Peyer's patch (tissue), 4 donors: ENCODE data around the gene HSBP1L1.

Experiments
- POLR2A ChIP-seq, 2 donors: fragments of 450-650 bp; IDR thresholded peaks; one replicate each; pipeline ENCODE4 v1.5.1; 2017; ENCODE audit warnings: antibody characterized with exemption in 2 of 2, mild to moderate bottlenecking in 2 of 2, moderate library complexity in 2 of 2
- TF ChIP-seq, protein P1 (sequence below), 6 experiments: fragments of 450-650 bp in 4 of 6; fragments of 200-600 bp in 2 of 6; sonication (generic) in 1 of 6; IDR thresholded peaks; one replicate each; pipeline ENCODE4 v1.5.1; 2017 to 2019; ENCODE audit warnings: antibody characterized with exemption in 6 of 6, mild to moderate bottlenecking in 3 of 6, moderate library complexity in 1 of 6

GRCh38 chr18:79952996-79953559 lies 11.4 kb upstream of the HSBP1L1 start:
- TF ChIP-seq, protein P1, sequence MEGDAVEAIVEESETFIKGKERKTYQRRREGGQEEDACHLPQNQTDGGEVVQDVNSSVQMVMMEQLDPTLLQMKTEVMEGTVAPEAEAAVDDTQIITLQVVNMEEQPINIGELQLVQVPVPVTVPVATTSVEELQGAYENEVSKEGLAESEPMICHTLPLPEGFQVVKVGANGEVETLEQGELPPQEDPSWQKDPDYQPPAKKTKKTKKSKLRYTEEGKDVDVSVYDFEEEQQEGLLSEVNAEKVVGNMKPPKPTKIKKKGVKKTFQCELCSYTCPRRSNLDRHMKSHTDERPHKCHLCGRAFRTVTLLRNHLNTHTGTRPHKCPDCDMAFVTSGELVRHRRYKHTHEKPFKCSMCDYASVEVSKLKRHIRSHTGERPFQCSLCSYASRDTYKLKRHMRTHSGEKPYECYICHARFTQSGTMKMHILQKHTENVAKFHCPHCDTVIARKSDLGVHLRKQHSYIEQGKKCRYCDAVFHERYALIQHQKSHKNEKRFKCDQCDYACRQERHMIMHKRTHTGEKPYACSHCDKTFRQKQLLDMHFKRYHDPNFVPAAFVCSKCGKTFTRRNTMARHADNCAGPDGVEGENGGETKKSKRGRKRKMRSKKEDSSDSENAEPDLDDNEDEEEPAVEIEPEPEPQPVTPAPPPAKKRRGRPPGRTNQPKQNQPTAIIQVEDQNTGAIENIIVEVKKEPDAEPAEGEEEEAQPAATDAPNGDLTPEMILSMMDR (IDR thresholded peaks at IDR 0.05) = no peak
- no peak for TF ChIP-seq POLR2A (IDR thresholded peaks at IDR 0.05)
